Neural cell (in vitro differentiated cells): Measurements from ENCODE around the gene MYLK. TPM values are rescaled to one million over a fixed set of nuclear protein-coding genes. Genes with fewer than 3 reads are reported as not detected.

Source experiments
- H2AFZ ChIP-seq: fragments of 200-600, 300-800 bp; sonication (generic), shearing (Covaris generic); 2 replicates; pipeline ENCODE4 v1.6.0; 2014; ENCODE audit warnings: low read depth, mild to moderate bottlenecking, antibody characterized with exemption, low read length, moderate library complexity
- H3F3A ChIP-seq: fragments of 200-600 bp; shearing (Covaris generic); 2 replicates; pipeline ENCODE4 v1.6.1; 2016; ENCODE audit warnings: mild to moderate bottlenecking, moderate library complexity, mixed read lengths, antibody characterized with exemption, low read length; ENCODE audit not compliant: insufficient read depth, poor library complexity, severe bottlenecking
- H3K27ac ChIP-seq: fragments of 200-600, 300-800 bp; sonication (generic), shearing (Covaris generic); 2 replicates; pipeline ENCODE4 v1.5.1; 2014; ENCODE audit warnings: mild to moderate bottlenecking, low read length, moderate library complexity
- H3K27me3 ChIP-seq: fragments of 300-800, 200-600 bp; sonication (generic), shearing (Covaris generic); 2 replicates; pipeline ENCODE4 v1.6.0; 2014; ENCODE audit warnings: mild to moderate bottlenecking, low read depth, low read length, moderate library complexity; ENCODE audit not compliant: insufficient read depth
- H3K36me3 ChIP-seq: fragments of 300-800, 200-600 bp; sonication (generic), shearing (Covaris generic); 2 replicates; pipeline ENCODE4 v1.5.1; 2014; ENCODE audit warnings: mild to moderate bottlenecking, antibody characterized with exemption, low read length, moderate library complexity; ENCODE audit not compliant: insufficient read depth
- H3K4me2 ChIP-seq: fragments of 300-800, 200-600 bp; sonication (generic), shearing (Covaris generic); 2 replicates; pipeline ENCODE4 v1.6.0; 2014; ENCODE audit warnings: mild to moderate bottlenecking, low read length
- H3K4me3 ChIP-seq: fragments of 300-800, 200-600 bp; sonication (generic), shearing (Covaris generic); 2 replicates; pipeline ENCODE4 v1.5.1; 2014; ENCODE audit warnings: mild to moderate bottlenecking, low read length, moderate library complexity
- H3K79me2 ChIP-seq: fragments of 200-600 bp; shearing (Covaris generic); replicated peaks from 2 replicates; pipeline ENCODE4 v1.6.0; 2014; ENCODE audit warnings: mild to moderate bottlenecking, low read length, moderate library complexity; ENCODE audit not compliant: insufficient read depth
- H3K9ac ChIP-seq: fragments of 300-800, 200-600 bp; sonication (generic), shearing (Covaris generic); 2 replicates; pipeline ENCODE4 v1.6.1; 2016; ENCODE audit warnings: mild to moderate bottlenecking, low read length, mixed read lengths
- H3K9me2 ChIP-seq: fragments of 200-600 bp; shearing (Covaris generic); 2 replicates; pipeline ENCODE4 v1.6.1; 2016; ENCODE audit warnings: mild to moderate bottlenecking, low read length, mixed read lengths; ENCODE audit not compliant: insufficient read depth
- H3K9me3 ChIP-seq: fragments of 200-600, 300-800 bp; sonication (generic), shearing (Covaris generic); 2 replicates; pipeline ENCODE4 v1.6.1; 2016; ENCODE audit warnings: mild to moderate bottlenecking, mixed run types, low read length, moderate library complexity, mixed read lengths
- H4K20me1 ChIP-seq: fragments of 200-600 bp; shearing (Covaris generic); 2 replicates; pipeline ENCODE4 v1.6.1; 2016; ENCODE audit warnings: mild to moderate bottlenecking, mixed run types; ENCODE audit not compliant: insufficient read depth
- EP300 ChIP-seq: fragments of 450-650 bp; conservative IDR thresholded peaks from 2 replicates; pipeline ENCODE4 v1.6.1; 2014; ENCODE audit warnings: antibody characterized with exemption, mild to moderate bottlenecking, moderate library complexity; ENCODE audit not compliant: poor library complexity, severe bottlenecking
- EZH2 ChIP-seq: fragments of 200-600, 300-800 bp; shearing (Covaris generic), sonication (generic); IDR thresholded peaks from 2 replicates; pipeline ENCODE4 v1.6.1; 2014; ENCODE audit warnings: antibody characterized with exemption, low read length, borderline replicate concordance, mild to moderate bottlenecking; ENCODE audit not compliant: insufficient read depth, poor library complexity, severe bottlenecking
- MXI1 ChIP-seq: fragments of 450-650 bp; conservative IDR thresholded peaks from 2 replicates; pipeline ENCODE4 v1.6.1; 2014; ENCODE audit warnings: antibody characterized with exemption, mild to moderate bottlenecking; ENCODE audit not compliant: poor library complexity, severe bottlenecking
- POLR2AphosphoS5 ChIP-seq: IDR thresholded peaks from 2 replicates; pipeline ENCODE4 v1.6.1; 2012
- RAD21 ChIP-seq: fragments of 450-650 bp; conservative IDR thresholded peaks from 2 replicates; pipeline ENCODE4 v1.6.1; 2014; ENCODE audit warnings: antibody characterized with exemption, mild to moderate bottlenecking, moderate library complexity
- SMC3 ChIP-seq: fragments of 450-650 bp; conservative IDR thresholded peaks from 2 replicates; pipeline ENCODE4 v1.6.1; 2014; ENCODE audit warnings: antibody characterized with exemption, mild to moderate bottlenecking, moderate library complexity; ENCODE audit not compliant: poor library complexity
- TAF1 ChIP-seq: IDR thresholded peaks from 2 replicates; pipeline ENCODE4 v1.6.1; 2012; ENCODE audit warnings: low read depth
- polyA plus RNA-seq: library from polyadenylated mRNA; depleted of rRNA; stranded (reverse); fragments of >200 nt; gene quantifications from 2 replicates; pipeline ENCODE4 v1.2.3, GENCODE V29; 2014
- TF ChIP-seq, protein P1 (sequence below): IDR thresholded peaks from 2 replicates; pipeline ENCODE4 v1.6.1; 2012; ENCODE audit warnings: borderline replicate concordance
- TF ChIP-seq, protein P2 (sequence below): fragments of 450-650 bp; IDR thresholded peaks from 2 replicates; pipeline ENCODE4 v1.5.1; 2014; ENCODE audit warnings: antibody characterized with exemption, mild to moderate bottlenecking, moderate library complexity; ENCODE audit not compliant: poor library complexity, severe bottlenecking

Gene MYLK
- polyA plus RNA-seq, 1 donor from 2014 or later: 0.43 TPM

DNA sequence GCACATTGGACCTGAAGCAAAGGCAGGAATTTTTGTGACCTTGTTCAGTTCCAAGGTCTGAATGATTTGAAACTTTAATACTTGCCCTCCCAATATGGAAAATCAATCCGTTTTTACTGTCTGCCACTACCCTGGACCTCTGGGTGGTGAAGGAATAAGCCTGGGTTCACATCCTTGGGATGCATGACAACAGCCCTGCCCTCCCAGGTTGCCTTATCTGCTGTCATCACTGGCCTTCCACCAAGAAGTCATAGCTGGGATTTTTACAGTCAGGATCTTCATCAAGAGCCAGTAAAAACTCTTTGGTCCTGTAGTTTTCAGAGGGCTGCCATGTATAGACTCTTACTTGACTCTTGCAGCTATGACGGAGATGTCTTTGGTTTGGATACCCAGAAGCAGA, 128.6 kb downstream of the MYLK start:
- Histone ChIP-seq H3K4me2 (no peak overlapping the region), H3K27ac (no peak overlapping the region)

GRCh38 chr3:123755085-123755484, 129.0 kb downstream of the MYLK start:
- H3K9ac ChIP-seq: no peak overlapping the region

More for the DNA sequence above, 128.6 kb downstream of the MYLK start:
- Histone ChIP-seq H3K79me2 (no peaks in the 10 kb centered on the region), H3K9me2 (no peaks in the 10 kb centered on the region), H4K20me1 (no peaks in the 10 kb centered on the region), H3K9ac (no peak overlapping the region), H3K4me3 (no peak overlapping the region), H2AFZ (no peak overlapping the region), H3K9me3 (no peaks in the 10 kb centered on the region), H3K27me3 (no peaks in the 10 kb centered on the region), H3F3A (no peaks in the 10 kb centered on the region), H3K36me3 (no peaks in the 10 kb centered on the region)
- TF ChIP-seq EP300: no peak
- TF ChIP-seq, protein P1, sequence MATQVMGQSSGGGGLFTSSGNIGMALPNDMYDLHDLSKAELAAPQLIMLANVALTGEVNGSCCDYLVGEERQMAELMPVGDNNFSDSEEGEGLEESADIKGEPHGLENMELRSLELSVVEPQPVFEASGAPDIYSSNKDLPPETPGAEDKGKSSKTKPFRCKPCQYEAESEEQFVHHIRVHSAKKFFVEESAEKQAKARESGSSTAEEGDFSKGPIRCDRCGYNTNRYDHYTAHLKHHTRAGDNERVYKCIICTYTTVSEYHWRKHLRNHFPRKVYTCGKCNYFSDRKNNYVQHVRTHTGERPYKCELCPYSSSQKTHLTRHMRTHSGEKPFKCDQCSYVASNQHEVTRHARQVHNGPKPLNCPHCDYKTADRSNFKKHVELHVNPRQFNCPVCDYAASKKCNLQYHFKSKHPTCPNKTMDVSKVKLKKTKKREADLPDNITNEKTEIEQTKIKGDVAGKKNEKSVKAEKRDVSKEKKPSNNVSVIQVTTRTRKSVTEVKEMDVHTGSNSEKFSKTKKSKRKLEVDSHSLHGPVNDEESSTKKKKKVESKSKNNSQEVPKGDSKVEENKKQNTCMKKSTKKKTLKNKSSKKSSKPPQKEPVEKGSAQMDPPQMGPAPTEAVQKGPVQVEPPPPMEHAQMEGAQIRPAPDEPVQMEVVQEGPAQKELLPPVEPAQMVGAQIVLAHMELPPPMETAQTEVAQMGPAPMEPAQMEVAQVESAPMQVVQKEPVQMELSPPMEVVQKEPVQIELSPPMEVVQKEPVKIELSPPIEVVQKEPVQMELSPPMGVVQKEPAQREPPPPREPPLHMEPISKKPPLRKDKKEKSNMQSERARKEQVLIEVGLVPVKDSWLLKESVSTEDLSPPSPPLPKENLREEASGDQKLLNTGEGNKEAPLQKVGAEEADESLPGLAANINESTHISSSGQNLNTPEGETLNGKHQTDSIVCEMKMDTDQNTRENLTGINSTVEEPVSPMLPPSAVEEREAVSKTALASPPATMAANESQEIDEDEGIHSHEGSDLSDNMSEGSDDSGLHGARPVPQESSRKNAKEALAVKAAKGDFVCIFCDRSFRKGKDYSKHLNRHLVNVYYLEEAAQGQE: no peak
- TF ChIP-seq EZH2: no peak
- TF ChIP-seq SMC3: no peak
- no peak for TF ChIP-seq RAD21
- TF ChIP-seq TAF1: no peak
- TF ChIP-seq, protein P2, sequence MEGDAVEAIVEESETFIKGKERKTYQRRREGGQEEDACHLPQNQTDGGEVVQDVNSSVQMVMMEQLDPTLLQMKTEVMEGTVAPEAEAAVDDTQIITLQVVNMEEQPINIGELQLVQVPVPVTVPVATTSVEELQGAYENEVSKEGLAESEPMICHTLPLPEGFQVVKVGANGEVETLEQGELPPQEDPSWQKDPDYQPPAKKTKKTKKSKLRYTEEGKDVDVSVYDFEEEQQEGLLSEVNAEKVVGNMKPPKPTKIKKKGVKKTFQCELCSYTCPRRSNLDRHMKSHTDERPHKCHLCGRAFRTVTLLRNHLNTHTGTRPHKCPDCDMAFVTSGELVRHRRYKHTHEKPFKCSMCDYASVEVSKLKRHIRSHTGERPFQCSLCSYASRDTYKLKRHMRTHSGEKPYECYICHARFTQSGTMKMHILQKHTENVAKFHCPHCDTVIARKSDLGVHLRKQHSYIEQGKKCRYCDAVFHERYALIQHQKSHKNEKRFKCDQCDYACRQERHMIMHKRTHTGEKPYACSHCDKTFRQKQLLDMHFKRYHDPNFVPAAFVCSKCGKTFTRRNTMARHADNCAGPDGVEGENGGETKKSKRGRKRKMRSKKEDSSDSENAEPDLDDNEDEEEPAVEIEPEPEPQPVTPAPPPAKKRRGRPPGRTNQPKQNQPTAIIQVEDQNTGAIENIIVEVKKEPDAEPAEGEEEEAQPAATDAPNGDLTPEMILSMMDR: no peak
- TF ChIP-seq MXI1: no peak
- TF ChIP-seq POLR2AphosphoS5: no peak

More at GRCh38 chr3:123755085-123755484, 129.0 kb downstream of the MYLK start:
- Histone ChIP-seq H3K4me2 (no peak overlapping the region), H3K9me2 (no peaks in the 10 kb centered on the region), H3K9me3 (no peaks in the 10 kb centered on the region), H3K36me3 (no peaks in the 10 kb centered on the region), H3K79me2 (no peaks in the 10 kb centered on the region), H3K27me3 (no peaks in the 10 kb centered on the region), H4K20me1 (no peaks in the 10 kb centered on the region), H3F3A (no peaks in the 10 kb centered on the region), H2AFZ (no peak overlapping the region), H3K27ac (no peak overlapping the region), H3K4me3 (no peak overlapping the region)
- TF ChIP-seq, protein P1: no peak
- TF ChIP-seq MXI1: no peak
- no peak for TF ChIP-seq EZH2
- no peak for TF ChIP-seq RAD21
- no peak for TF ChIP-seq POLR2AphosphoS5
- no peak for TF ChIP-seq SMC3
- TF ChIP-seq TAF1: no peak
- TF ChIP-seq, protein P2: no peak
- no peak for TF ChIP-seq EP300
